ENCODE measurements around the gene SLC25A19. TPM values are rescaled to one million over a fixed set of nuclear protein-coding genes. Genes with fewer than 3 reads are reported as not detected.

SLC25A19 gene
- total RNA-seq, 2 experiments from 2014 or later: 27.6 to 30.5 TPM

- H3K36me3 Mint-ChIP-seq (ENCODE audit: low read depth): peaks cover 63% of the 10 kb centered on the region
- CTCF ChIA-PET: interaction anchor here (0.9 to 4.3 kb wide), 5 partner anchors 24 to 226 kb away, joined by 3 to 14 read pairs (median 3); partner anchors contain the start of genes GGA3, MRPS7 and SLC25A19
- DNase-seq: no peak
- peaks cover 14% of the 10 kb centered on the region for H3K4me1 Mint-ChIP-seq
- H3K27ac Mint-ChIP-seq: no peak overlapping the region
- no peaks in the 10 kb centered on the region for H3K27me3 Mint-ChIP-seq
- POLR2A ChIA-PET: interaction anchor here (0.6 kb wide), 1 partner anchor 16 kb away, joined by 3 read pairs; no protein-coding TSS in a partner anchor
- no peaks in the 10 kb centered on the region for H3K9me3 Mint-ChIP-seq
- H3K4me3 Mint-ChIP-seq: no peak overlapping the region
These were observed 51.9 kb downstream of the SLC25A19 start for GRCh38 chr17:75237100-75238014.

GRCh38 chr17:75232786-75233185 is 56.4 kb downstream of the SLC25A19 start:
- Mint-ChIP-seq H3K4me3 (no peak overlapping the region), H3K27ac (no peak overlapping the region), H3K27me3 (no peaks in the 10 kb centered on the region), H3K36me3 (ENCODE audit: low read depth) (peaks cover 49% of the 10 kb centered on the region), H3K9me3 (no peaks in the 10 kb centered on the region), H3K4me1 (no peaks in the 10 kb centered on the region)
- CTCF ChIA-PET: interaction anchor here (1.3 kb wide), 1 partner anchor 118 kb away, joined by 6 read pairs; no protein-coding TSS in a partner anchor
- POLR2A ChIA-PET: no interaction called here
- DNase-seq: no peak

- no peak for DNase-seq
- H3K4me1 Mint-ChIP-seq: no peaks in the 10 kb centered on the region
- peaks cover 48% of the 10 kb centered on the region for H3K36me3 Mint-ChIP-seq (ENCODE audit: low read depth)
- ChIA-PET CTCF (interaction anchor here (0.6 to 1.3 kb wide), 5 partner anchors 12 to 117 kb away, joined by 3 to 6 read pairs (median 3); partner anchors contain the start of gene MIF4GD), POLR2A (interaction anchor here (0.5 kb wide), 1 partner anchor 30 kb away, joined by 4 read pairs; no protein-coding TSS in a partner anchor)
- H3K27me3 Mint-ChIP-seq: no peaks in the 10 kb centered on the region
- no peak overlapping the region for H3K4me3 Mint-ChIP-seq
- H3K27ac Mint-ChIP-seq: no peak overlapping the region
- H3K9me3 Mint-ChIP-seq: no peaks in the 10 kb centered on the region
These were observed 57.3 kb downstream of the SLC25A19 start for GRCh38 chr17:75231741-75232464.

- peaks cover 40% of the 10 kb centered on the region for H3K36me3 Mint-ChIP-seq (ENCODE audit: low read depth)
- ChIA-PET CTCF (interaction anchor here (1.1 to 1.3 kb wide), 4 partner anchors 13 to 23 kb away, joined by 3 to 5 read pairs (median 4); no protein-coding TSS in a partner anchor), POLR2A (no interaction called here)
- no peaks in the 10 kb centered on the region for H3K27me3 Mint-ChIP-seq
- DNase-seq: no peak
- no peaks in the 10 kb centered on the region for H3K9me3 Mint-ChIP-seq
- no peaks in the 10 kb centered on the region for H3K4me1 Mint-ChIP-seq
- H3K4me3 Mint-ChIP-seq: no peak overlapping the region
- H3K27ac Mint-ChIP-seq: no peak overlapping the region
These were observed 58.2 kb downstream of the SLC25A19 start for GRCh38 chr17:75231071-75231470.

- POLR2A ChIA-PET: no interaction called here
- no peaks in the 10 kb centered on the region for H3K4me1 Mint-ChIP-seq
- no peaks in the 10 kb centered on the region for H3K27me3 Mint-ChIP-seq
- DNase-seq: no peak
- no peak overlapping the region for H3K4me3 Mint-ChIP-seq
- CTCF ChIA-PET: interaction anchor here (0.6 to 1.9 kb wide), 7 partner anchors 11 to 219 kb away, joined by 3 to 11 read pairs (median 3); partner anchors contain the start of gene MIF4GD
- H3K27ac Mint-ChIP-seq: no peak overlapping the region
- H3K9me3 Mint-ChIP-seq: no peaks in the 10 kb centered on the region
- peaks cover 33% of the 10 kb centered on the region for H3K36me3 Mint-ChIP-seq (ENCODE audit: low read depth)
These were observed 60.4 kb downstream of the SLC25A19 start for GRCh38 chr17:75228847-75229246.

- H3K4me1 Mint-ChIP-seq: no peaks in the 10 kb centered on the region
- H3K36me3 Mint-ChIP-seq (ENCODE audit: low read depth): peaks cover 33% of the 10 kb centered on the region
- H3K9me3 Mint-ChIP-seq: no peaks in the 10 kb centered on the region
- no peak for DNase-seq
- peak overlapping the region; percentile 3 for H3K27ac Mint-ChIP-seq
- ChIA-PET POLR2A (no interaction called here), CTCF (interaction anchor here (0.6 to 1.9 kb wide), 6 partner anchors 12 to 220 kb away, joined by 3 to 11 read pairs (median 3); no protein-coding TSS in a partner anchor)
- no peak overlapping the region for H3K4me3 Mint-ChIP-seq
- no peaks in the 10 kb centered on the region for H3K27me3 Mint-ChIP-seq
These were observed 60.9 kb downstream of the SLC25A19 start for GRCh38 chr17:75228305-75228704.

GRCh38 chr17:75227729-75228128 is 61.5 kb downstream of the SLC25A19 start:
- Mint-ChIP-seq H3K4me1 (no peaks in the 10 kb centered on the region), H3K9me3 (no peaks in the 10 kb centered on the region), H3K27me3 (no peaks in the 10 kb centered on the region), H3K36me3 (ENCODE audit: low read depth) (peaks cover 31% of the 10 kb centered on the region), H3K4me3 (no peak overlapping the region), H3K27ac (no peak overlapping the region)
- ChIA-PET CTCF (interaction anchor here (0.6 to 0.7 kb wide), 4 partner anchors 12 to 1201 kb away, joined by 3 to 7 read pairs (median 3); no protein-coding TSS in a partner anchor), POLR2A (no interaction called here)
- no peak for DNase-seq

- H3K4me1 Mint-ChIP-seq: no peaks in the 10 kb centered on the region
- H3K4me3 Mint-ChIP-seq: no peak overlapping the region
- ChIA-PET CTCF (interaction anchor here (2.7 kb wide), 1 partner anchor 46 kb away, joined by 9 read pairs; the partner anchor contains the start of gene MIF4GD), POLR2A (interaction anchor here (0.6 kb wide), 1 partner anchor 32 kb away, joined by 5 read pairs; no protein-coding TSS in a partner anchor)
- no peaks in the 10 kb centered on the region for H3K9me3 Mint-ChIP-seq
- H3K27me3 Mint-ChIP-seq: no peaks in the 10 kb centered on the region
- DNase-seq: no peak
- no peak overlapping the region for H3K27ac Mint-ChIP-seq
- peaks cover 30% of the 10 kb centered on the region for H3K36me3 Mint-ChIP-seq (ENCODE audit: low read depth)
These were observed 64.2 kb downstream of the SLC25A19 start for GRCh38 chr17:75225016-75225415.

Other genes with a start within 250 kb of the SLC25A19 start
- 100 to 1,000 TPM; 252 to 259 TPM for gene ATP5PD, start 242.5 kb downstream of the SLC25A19 start, total RNA-seq
- gene KCTD2, start 242.2 kb downstream of the SLC25A19 start, total RNA-seq: 10 to 100 TPM; 21.7 TPM
- 10 to 100 TPM; 11.4 to 12.2 TPM for gene SLC16A5, start 201.5 kb downstream of the SLC25A19 start, total RNA-seq
- 10 to 100 TPM; 18.5 to 18.8 TPM for gene ARMC7, start 179.5 kb downstream of the SLC25A19 start, total RNA-seq
- gene NT5C, start 157.7 kb downstream of the SLC25A19 start, total RNA-seq: 10 to 100 TPM; 45.2 to 50.4 TPM
- gene JPT1, start 134.9 kb downstream of the SLC25A19 start, total RNA-seq: 100 to 1,000 TPM; 277 to 280 TPM
- gene SUMO2, start 106.5 kb downstream of the SLC25A19 start, total RNA-seq: 100 to 1,000 TPM; 527 to 642 TPM
- 100 to 1,000 TPM; 140 to 172 TPM for gene NUP85, start 83.8 kb downstream of the SLC25A19 start, total RNA-seq
- 10 to 100 TPM; 80.2 to 86.1 TPM for gene GGA3, start 27.8 kb downstream of the SLC25A19 start, total RNA-seq
- gene MRPS7, start 27.6 kb downstream of the SLC25A19 start, total RNA-seq: 10 to 100 TPM; 35.4 to 38.2 TPM
- 10 to 100 TPM; 44.4 to 44.6 TPM for gene MIF4GD, start 18.2 kb downstream of the SLC25A19 start, total RNA-seq
- 100 to 1,000 TPM; 136 to 150 TPM for gene GRB2, start 116.2 kb upstream of the SLC25A19 start, total RNA-seq
- gene TMEM94, start 167.2 kb upstream of the SLC25A19 start, total RNA-seq: 10 to 100 TPM; 80.3 to 82.1 TPM
- gene CASKIN2, start 226.1 kb upstream of the SLC25A19 start, total RNA-seq: 1 to 10 TPM in 1 of 2 experiments, under 1 TPM in 1; 0.47 to 1.1 TPM
- gene TSEN54, start 227.1 kb upstream of the SLC25A19 start, total RNA-seq: 10 to 100 TPM; 48.8 to 59.2 TPM
- 10 to 100 TPM; 17.8 to 24.2 TPM for gene LLGL2, start 236.3 kb upstream of the SLC25A19 start, total RNA-seq